SK-N-SH (cell line): ENCODE measurements around the gene ARFRP1. TPM values are rescaled to one million over a fixed set of nuclear protein-coding genes. Genes with fewer than 3 reads are reported as not detected.

Experiments used
- CTCF ChIA-PET: fragments of 300-600, 350-600 bp; formaldehyde crosslinking; extraction: SDS; loops from one replicate; lab custom pipeline; 2021; lab: Yijun Ruan, JAX
- POLR2A ChIA-PET: fragments of 350-600 bp; sonication (Branson Sonifier 250); formaldehyde crosslinking; extraction: SDS; loops from one replicate; lab custom pipeline; 2020; ENCODE audit warnings: antibody characterized with exemption, inconsistent platforms; lab: Yijun Ruan, JAX
- DNase-seq: peaks from one replicate; pipeline ENCODE4 v3.0.0; 2012
- H2AFZ ChIP-seq: fragments of 200-600 bp; sonication (generic); 2 replicates; pipeline ENCODE4 v1.8.1; 2016; ENCODE audit warnings: antibody characterized with exemption, mild to moderate bottlenecking, low read depth
- H3F3A ChIP-seq: fragments of 200-600 bp; sonication (generic); replicated peaks from 2 replicates; pipeline ENCODE3; 2016; ENCODE audit warnings: antibody characterized with exemption, mild to moderate bottlenecking; ENCODE audit not compliant: insufficient read depth
- H3K27ac ChIP-seq, 2 experiments: fragments of 200-500 bp in 1 of 2; fragments of 200-600 bp in 1 of 2; sonication (Bioruptor generic) in 1 of 2; sonication (generic), shearing (Covaris generic) in 1 of 2; 2 replicates each; pipeline versions ENCODE4 v1.5.1 to v1.6.1; 2014 to 2016; ENCODE audit warnings: low read depth in 2 of 2, inconsistent platforms in 1 of 2, low read length in 1 of 2, mild to moderate bottlenecking in 1 of 2, mixed read lengths in 1 of 2
- H3K27me3 ChIP-seq: fragments of 200-600 bp; sonication (generic), shearing (Covaris generic); 2 replicates; pipeline ENCODE4 v1.6.1; 2016; ENCODE audit warnings: mixed run types; ENCODE audit not compliant: insufficient read depth
- H3K36me3 ChIP-seq, 2 experiments: fragments of 200-500 bp in 1 of 2; fragments of 200-600 bp in 1 of 2; sonication (Bioruptor generic) in 1 of 2; sonication (generic) in 1 of 2; replicated peaks in 1 of 2; 2 replicates each; pipeline versions ENCODE3 to v1.5.1; 2014 to 2016; ENCODE audit warnings: low read length in 1 of 2, mild to moderate bottlenecking in 1 of 2; ENCODE audit not compliant: insufficient read depth in 2 of 2, control insufficient read depth in 1 of 2
- H3K4me1 ChIP-seq, 2 experiments: fragments of 200-500 bp in 1 of 2; fragments of 200-600 bp in 1 of 2; sonication (Bioruptor generic) in 1 of 2; sonication (generic), shearing (Covaris generic) in 1 of 2; 2 replicates each; pipeline versions ENCODE4 v1.5.1 to v1.6.1; 2014 to 2016; ENCODE audit warnings: low read depth in 1 of 2, low read length in 1 of 2, mixed run types in 1 of 2; ENCODE audit not compliant: insufficient read depth in 2 of 2, control insufficient read depth in 1 of 2
- H3K4me2 ChIP-seq: fragments of 200-600 bp; sonication (generic), shearing (Covaris generic); 2 replicates; pipeline ENCODE4 v1.6.1; 2017; ENCODE audit warnings: mixed run types
- H3K4me3 ChIP-seq, 2 experiments: fragments of 200-500 bp in 1 of 2; fragments of 200-600 bp in 1 of 2; sonication (Bioruptor generic) in 1 of 2; sonication (generic), shearing (Covaris generic) in 1 of 2; 2 replicates each; pipeline versions ENCODE4 v1.5.1 to v1.8.1; 2014 to 2016; ENCODE audit warnings: low read depth in 2 of 2, inconsistent platforms in 1 of 2, low read length in 1 of 2, mild to moderate bottlenecking in 1 of 2, mixed read lengths in 1 of 2, moderate library complexity in 1 of 2
- H3K79me2 ChIP-seq: fragments of 200-600 bp; sonication (generic); 2 replicates; pipeline ENCODE4 v1.8.1; 2017; ENCODE audit warnings: mild to moderate bottlenecking; ENCODE audit not compliant: insufficient read depth
- H3K9ac ChIP-seq: fragments of 200-600 bp; sonication (generic); 2 replicates; pipeline ENCODE4 v1.6.1; 2017; ENCODE audit warnings: mixed run types
- H3K9me2 ChIP-seq: fragments of 200-600 bp; sonication (generic); 2 replicates; pipeline ENCODE4 v1.6.1; 2017; ENCODE audit warnings: mixed run types
- H3K9me3 ChIP-seq: fragments of 200-600 bp; sonication (generic); 2 replicates; pipeline ENCODE4 v1.6.1; 2017; ENCODE audit warnings: mixed run types, mild to moderate bottlenecking, moderate library complexity
- H4K20me1 ChIP-seq: fragments of 200-600 bp; sonication (generic); 2 replicates; pipeline ENCODE4 v1.6.1; 2017; ENCODE audit warnings: mild to moderate bottlenecking, mixed run types; ENCODE audit not compliant: insufficient read depth
- ELF1 ChIP-seq: IDR thresholded peaks from 2 replicates; pipeline ENCODE4 v1.4.0; 2012
- EZH2phosphoT487 ChIP-seq: fragments of 200-600 bp; sonication (generic); IDR thresholded peaks from 2 replicates; pipeline ENCODE4 v1.6.1; 2017; ENCODE audit warnings: low read depth, mixed run types, mild to moderate bottlenecking, antibody characterized with exemption, moderate library complexity, borderline replicate concordance
- IRF3 ChIP-seq: fragments of 150-350 bp; IDR thresholded peaks from 2 replicates; pipeline ENCODE4 v1.6.1; 2016; ENCODE audit warnings: mild to moderate bottlenecking, low read depth, low read length
- NFIC ChIP-seq: IDR thresholded peaks from 2 replicates; pipeline ENCODE4 v1.4.0; 2012; ENCODE audit warnings: borderline replicate concordance
- POLR2AphosphoS5 ChIP-seq: IDR thresholded peaks from 2 replicates; pipeline ENCODE4 v1.6.1; 2012; ENCODE audit warnings: low read depth, low read length
- REST ChIP-seq: IDR thresholded peaks from 2 replicates; pipeline ENCODE4 v1.6.1; 2012; ENCODE audit warnings: mild to moderate bottlenecking, low read depth, low read length, moderate library complexity
- RFX5 ChIP-seq: IDR thresholded peaks from 2 replicates; pipeline ENCODE4 v1.6.1; 2012; ENCODE audit warnings: mild to moderate bottlenecking, improper control_type of control experiment, low read length
- SIN3A ChIP-seq: IDR thresholded peaks from 2 replicates; pipeline ENCODE4 v1.6.1; 2012; ENCODE audit warnings: low read depth, mild to moderate bottlenecking, low read length, moderate library complexity, borderline replicate concordance
- TCF12 ChIP-seq: IDR thresholded peaks from 2 replicates; pipeline ENCODE4 v1.4.0; 2012
- WGBS: methylation state at CpG from one replicate; pipeline ENCODE4 v1.1.6; 2017; ENCODE audit warnings: low lambda C conversion rate; 5-methylcytosine and 5-hydroxymethylcytosine counted together
- polyA plus RNA-seq, 3 experiments: library from polyadenylated mRNA; depleted of rRNA; stranded (reverse); fragments of >200 nt; gene quantifications; 2 replicates each; pipeline ENCODE4 v1.2.3, GENCODE V29; 2012

ARFRP1 gene
- polyA plus RNA-seq, 1 of the 3 experiments (the other 2 are of a cell fraction) = 72.8 TPM

GRCh38 chr20:63700199-63701050 lies 7.4 kb downstream of the ARFRP1 start:
- Histone ChIP-seq H3F3A (no peaks in the 10 kb centered on the region), H4K20me1 (no peaks in the 10 kb centered on the region), H3K4me1 (peaks cover 22 to 30% of the 10 kb centered on the region in 2 experiments; a peak in 3 of 4 replicates), H3K4me2 (no peak overlapping the region), H3K79me2 (peaks cover 7% of the 10 kb centered on the region; the same call in 1 of the 2 replicates), H3K9ac (no peak overlapping the region), H3K27ac (peak overlapping the region in 1 of 2 experiments; percentile 85; a peak in 2 of 4 replicates), H2AFZ (no peak overlapping the region), H3K4me3 (no peak overlapping the region), H3K27me3 (no peaks in the 10 kb centered on the region), H3K9me3 (no peaks in the 10 kb centered on the region), H3K9me2 (no peaks in the 10 kb centered on the region), H3K36me3 (peaks cover 10 to 22% of the 10 kb centered on the region in 2 experiments)
- DNase-seq = peak; percentile 38
- 95% methylated on average over 16 of the region's 43 CpGs for WGBS
- ChIA-PET CTCF (interaction anchor here (0.5 to 1.7 kb wide), 2 partner anchors 162 to 274 kb away, joined by 5 to 6 read pairs; no protein-coding TSS in a partner anchor), POLR2A (no interaction called here)
- no peak for TF ChIP-seq NFIC
- TF ChIP-seq POLR2AphosphoS5 = 0 out of 2 replicates have a peak, but pooled peaks have one; percentile 2

- 76% methylated on average over 12 of the region's 24 CpGs for WGBS
Observed at GRCh38 chr20:63699466-63700198, 8.1 kb downstream of the ARFRP1 start.

More at GRCh38 chr20:63699466-63700198, 8.1 kb downstream of the ARFRP1 start:
- H3K9ac ChIP-seq = peak overlapping the region; percentile 61
- H3K27ac ChIP-seq = peak overlapping the region; percentile 28 to 85
- H4K20me1 ChIP-seq = no peaks in the 10 kb centered on the region
- peak overlapping the region; percentile 72; the same call in 1 of the 2 replicates for H3K4me2 ChIP-seq
- no peak overlapping the region for H2AFZ ChIP-seq
- no peaks in the 10 kb centered on the region for H3K9me3 ChIP-seq
- POLR2A ChIA-PET = no interaction called here
- peaks cover 4 to 14% of the 10 kb centered on the region in 2 experiments for H3K36me3 ChIP-seq
- H3K4me3 ChIP-seq = no peak overlapping the region
- H3K4me1 ChIP-seq = peaks cover 22 to 30% of the 10 kb centered on the region in 2 experiments; a peak in 3 of 4 replicates
- no peaks in the 10 kb centered on the region for H3K9me2 ChIP-seq
- no peaks in the 10 kb centered on the region for H3F3A ChIP-seq
- TF ChIP-seq IRF3 = no peak
- TF ChIP-seq ELF1 = 0 out of 2 replicates have a peak, but pooled peaks have one; percentile 22
- no peak for TF ChIP-seq TCF12
- TF ChIP-seq EZH2phosphoT487 = no peak
- TF ChIP-seq RFX5 = no peak
- 0 out of 2 replicates have a peak, but pooled peaks have one; percentile 5 for TF ChIP-seq POLR2AphosphoS5
- TF ChIP-seq SIN3A = no peak
- no peak for TF ChIP-seq REST
- TF ChIP-seq, all 33 proteins: peak for 2
- DNase-seq = peak; percentile 42
- H3K27me3 ChIP-seq = no peaks in the 10 kb centered on the region
- CTCF ChIA-PET = interaction anchor here (1.7 kb wide), 1 partner anchor 203 kb away, joined by 4 read pairs; no protein-coding TSS in a partner anchor
- H3K79me2 ChIP-seq = no peaks in the 10 kb centered on the region; the same call in 1 of the 2 replicates
